Subcutaneous adipose tissue (tissue), 4 donors: Measurements from ENCODE around the gene WWP2. TPM values are rescaled to one million over a fixed set of nuclear protein-coding genes. Genes with fewer than 3 reads are reported as not detected.

Experiments used
- total RNA-seq, 4 donors: library from RNA; depleted of rRNA; stranded (reverse); fragments of >200 nt; gene quantifications; one replicate each; pipeline ENCODE4 v1.1.0, GENCODE V29; 2016
- TF ChIP-seq, protein P1 (sequence below): fragments of 450-650 bp; IDR thresholded peaks from one replicate; pipeline ENCODE4 v1.5.1; 2016; ENCODE audit warnings: low read depth, mild to moderate bottlenecking, control low read depth, antibody characterized with exemption, moderate library complexity

WWP2 gene
- total RNA-seq, 4 donors from 2014 or later: 20.2 to 48.7 (median 34.7) TPM

DNA sequence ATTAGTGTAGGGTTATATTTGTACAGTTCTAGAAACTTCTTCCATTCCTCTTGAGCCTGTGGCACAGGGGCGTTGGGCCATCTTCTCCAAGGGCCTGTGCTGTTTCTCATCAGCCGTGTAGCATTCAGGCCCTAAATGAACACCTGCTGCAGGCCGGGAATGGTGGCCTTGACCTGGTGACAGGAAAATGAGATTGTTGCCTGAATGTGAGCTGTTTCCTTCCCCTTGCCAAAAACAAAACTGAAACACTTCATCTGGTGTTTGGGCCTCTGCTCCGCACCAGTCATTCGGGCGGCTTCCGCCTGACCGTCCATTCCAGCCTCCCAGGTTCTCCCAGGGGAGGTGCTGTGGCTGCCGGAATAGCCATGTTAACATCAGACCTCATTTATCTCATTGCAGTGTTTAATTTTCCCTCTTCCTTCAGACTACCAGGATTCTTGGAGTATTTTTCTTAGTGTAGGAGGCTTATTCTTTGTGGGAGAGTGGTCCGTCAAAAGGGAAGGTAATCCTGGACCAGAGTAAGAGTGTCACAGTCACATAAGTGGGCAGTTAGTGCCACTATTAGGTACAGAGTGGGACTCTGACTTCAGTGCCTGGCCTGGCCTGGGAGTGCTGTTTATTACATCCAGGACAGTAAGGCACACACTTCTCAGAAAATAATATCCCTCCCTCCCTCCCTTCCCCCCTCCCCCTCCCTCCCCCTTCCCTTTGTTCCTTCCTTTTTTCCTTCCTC is 61.9 kb downstream of the WWP2 start:
- TF ChIP-seq, protein P1, sequence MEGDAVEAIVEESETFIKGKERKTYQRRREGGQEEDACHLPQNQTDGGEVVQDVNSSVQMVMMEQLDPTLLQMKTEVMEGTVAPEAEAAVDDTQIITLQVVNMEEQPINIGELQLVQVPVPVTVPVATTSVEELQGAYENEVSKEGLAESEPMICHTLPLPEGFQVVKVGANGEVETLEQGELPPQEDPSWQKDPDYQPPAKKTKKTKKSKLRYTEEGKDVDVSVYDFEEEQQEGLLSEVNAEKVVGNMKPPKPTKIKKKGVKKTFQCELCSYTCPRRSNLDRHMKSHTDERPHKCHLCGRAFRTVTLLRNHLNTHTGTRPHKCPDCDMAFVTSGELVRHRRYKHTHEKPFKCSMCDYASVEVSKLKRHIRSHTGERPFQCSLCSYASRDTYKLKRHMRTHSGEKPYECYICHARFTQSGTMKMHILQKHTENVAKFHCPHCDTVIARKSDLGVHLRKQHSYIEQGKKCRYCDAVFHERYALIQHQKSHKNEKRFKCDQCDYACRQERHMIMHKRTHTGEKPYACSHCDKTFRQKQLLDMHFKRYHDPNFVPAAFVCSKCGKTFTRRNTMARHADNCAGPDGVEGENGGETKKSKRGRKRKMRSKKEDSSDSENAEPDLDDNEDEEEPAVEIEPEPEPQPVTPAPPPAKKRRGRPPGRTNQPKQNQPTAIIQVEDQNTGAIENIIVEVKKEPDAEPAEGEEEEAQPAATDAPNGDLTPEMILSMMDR: no peak

DNA sequence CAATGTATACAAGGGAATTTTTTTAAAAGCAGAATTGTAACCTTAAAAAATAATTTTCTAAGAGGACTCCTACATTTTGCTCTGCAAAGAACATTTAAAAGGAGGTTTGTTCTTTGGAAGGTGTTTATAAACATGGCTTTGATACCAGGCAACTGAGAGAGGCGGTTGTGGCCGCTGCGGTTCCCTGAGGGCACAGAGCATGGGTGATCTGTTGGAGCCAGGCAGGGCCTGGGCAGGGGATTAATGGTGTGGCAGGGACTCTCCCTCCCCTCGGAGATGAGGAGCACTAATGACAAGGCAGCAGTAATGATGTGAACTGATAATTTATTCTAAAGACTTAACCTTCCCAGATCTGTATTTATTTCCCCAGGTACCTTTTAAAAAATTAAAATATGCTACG is 65.4 kb downstream of the WWP2 start:
- TF ChIP-seq, protein P1: no peak

DNA sequence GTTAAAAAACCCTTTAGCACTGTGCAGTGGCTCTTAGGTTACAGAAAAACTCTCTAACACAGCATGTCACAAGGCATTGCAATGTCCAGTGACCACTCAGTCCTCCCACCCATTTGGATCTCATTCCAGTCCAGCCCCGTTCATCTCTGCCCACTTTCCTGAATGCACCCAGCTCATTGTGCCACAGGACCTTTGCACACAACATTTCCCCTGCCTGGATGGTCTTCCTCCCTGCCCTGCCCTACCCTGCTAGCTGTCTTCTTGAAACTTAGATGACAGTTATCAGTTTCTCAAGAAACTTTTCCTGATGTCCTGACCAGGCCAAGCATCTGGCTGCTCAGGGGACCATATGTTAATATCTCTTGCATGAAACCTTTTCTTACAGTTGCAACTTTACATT is 67.2 kb downstream of the WWP2 start:
- TF ChIP-seq, protein P1: no peak

DNA sequence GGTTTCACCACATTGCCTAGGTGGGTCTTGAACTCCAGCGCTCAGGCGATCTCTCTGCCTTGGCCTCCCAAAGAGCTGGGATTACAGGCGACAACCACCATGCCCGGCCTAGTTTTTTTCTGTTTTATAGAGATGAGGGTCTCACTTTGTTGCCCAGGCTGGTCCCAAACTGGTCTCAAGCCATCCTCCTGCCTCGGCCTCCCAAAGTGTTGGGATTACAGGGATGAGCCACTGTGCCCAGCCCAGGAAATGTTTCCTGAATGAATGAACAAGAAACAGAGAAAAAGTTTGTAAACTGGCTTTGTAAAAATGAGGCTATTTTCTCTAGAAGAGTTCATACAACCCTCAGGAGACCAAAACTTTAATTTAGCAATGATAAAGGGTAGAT is 68.0 kb downstream of the WWP2 start:
- TF ChIP-seq, protein P1: no peak

DNA sequence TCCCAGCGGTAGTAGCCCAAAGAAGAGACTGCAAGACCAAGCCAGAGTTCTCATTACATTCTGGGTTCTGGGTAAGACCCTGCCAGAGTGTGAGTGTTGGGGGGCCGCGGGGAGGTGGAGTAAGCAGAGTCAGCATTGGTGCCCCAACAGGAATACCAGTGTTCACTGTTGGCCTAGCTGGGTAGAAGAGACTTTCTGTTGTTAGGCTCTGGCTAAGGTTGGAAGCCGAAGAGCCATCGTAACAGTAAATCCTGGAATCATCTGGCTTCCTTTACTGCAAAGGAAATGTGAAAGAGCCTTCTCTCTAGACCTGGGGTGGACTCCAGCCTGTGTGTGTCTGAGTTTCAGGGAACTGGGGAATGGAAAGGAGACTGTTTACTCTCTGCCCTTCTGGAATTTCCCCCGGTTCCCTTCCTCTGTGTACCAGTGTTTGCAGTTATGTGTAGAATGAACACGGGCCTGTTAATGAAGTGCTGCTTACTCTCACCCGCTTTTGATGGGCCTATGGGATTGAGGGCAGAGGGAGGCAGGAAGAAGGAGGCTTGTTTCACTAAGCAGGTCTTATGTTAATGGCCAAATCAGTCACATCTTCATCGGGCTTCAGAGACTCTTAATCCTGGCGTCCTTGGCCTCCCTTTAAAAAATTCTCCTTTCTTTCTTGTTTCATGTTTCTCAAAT is 68.5 kb downstream of the WWP2 start:
- TF ChIP-seq, protein P1: no peak

DNA sequence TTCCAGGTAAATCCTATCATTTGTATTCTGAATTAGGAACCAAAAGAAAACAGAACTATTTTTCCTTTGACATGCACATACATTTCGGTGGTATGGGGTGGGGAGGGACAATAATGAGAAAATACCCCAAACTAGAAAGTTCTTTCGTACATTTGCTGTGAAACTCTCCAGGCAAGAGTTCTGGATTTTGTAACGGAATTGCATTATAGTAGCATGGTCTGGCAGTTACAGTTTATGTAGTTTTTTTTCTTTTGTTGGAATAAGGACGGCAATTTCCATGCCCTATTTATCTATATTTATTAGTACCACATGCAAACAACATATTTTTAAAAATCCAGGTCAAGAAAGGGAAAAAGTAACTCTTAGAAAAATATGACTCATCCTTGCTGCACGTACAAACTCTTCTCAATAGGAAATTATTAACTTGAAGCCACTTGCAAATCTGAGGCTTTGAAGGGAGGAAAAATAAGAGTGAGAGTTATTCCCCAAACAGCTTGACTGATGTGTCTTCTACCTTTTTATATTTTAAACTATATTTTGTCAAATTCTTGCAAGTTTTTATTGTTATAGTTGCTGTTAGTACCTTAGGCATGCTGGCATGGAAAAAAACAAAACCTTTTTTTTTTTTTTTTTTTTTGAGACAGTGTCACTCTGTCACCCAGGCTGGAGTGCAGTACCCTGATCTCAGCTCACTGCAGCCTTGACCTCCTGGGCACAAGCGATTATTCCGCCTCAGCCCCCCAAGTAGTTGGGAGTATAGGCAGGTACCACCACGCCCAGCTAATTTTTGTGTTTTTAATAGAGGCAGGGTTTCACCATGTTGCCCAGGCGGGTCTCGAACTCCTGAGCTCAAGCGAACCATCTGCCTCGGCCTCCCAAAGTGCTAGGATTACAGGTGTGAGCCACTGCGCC is 69.3 kb downstream of the WWP2 start:
- TF ChIP-seq, protein P1: no peak
